ENCODE results near the gene MCRIP2.
"Not testable (repeated sequence)": the region's sequence is repeated elsewhere in the genome, so short reads cannot be mapped to it uniquely, and the experiment has no call there.

The MCRIP2 gene

DNA sequence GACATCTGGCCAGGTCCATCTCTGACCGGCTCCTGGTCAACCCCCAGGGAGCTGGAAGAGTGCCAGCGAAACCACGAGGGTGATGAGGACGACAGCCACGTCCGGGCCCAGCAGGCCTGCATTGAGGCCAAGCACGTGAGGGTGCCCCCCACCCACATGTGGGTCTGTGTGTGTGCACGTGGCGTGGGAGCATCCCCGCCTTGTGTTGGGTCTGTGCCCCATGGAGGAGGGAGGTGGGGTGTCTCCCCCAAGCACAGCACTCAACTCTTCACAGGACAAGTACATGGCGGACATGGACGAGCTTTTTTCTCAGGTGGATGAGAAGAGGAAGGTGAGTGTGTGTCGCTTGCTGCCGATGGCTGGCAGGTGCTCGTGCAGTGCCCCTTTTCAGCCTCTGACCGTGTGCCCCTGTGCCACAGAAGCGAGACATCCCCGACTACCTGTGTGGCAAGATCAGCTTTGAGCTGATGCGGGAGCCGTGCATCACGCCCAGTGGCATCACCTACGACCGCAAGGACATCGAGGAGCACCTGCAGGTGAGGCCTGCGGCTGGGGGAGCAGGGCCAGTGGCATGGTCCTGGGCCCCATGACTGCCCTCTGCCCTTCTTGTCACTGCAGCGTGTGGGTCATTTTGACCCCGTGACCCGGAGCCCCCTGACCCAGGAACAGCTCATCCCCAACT, 40.3 kb downstream of the MCRIP2 start:
- DNase-seq (ENCODE audit: low read depth), result no peak

GRCh38 chr16:682493-683395, 41.1 kb downstream of the MCRIP2 start:
- no peak for DNase-seq (ENCODE audit: low read depth)

GRCh38 chr16:683396-684070, 41.9 kb downstream of the MCRIP2 start:
- DNase-seq (ENCODE audit: low read depth), result no peak

GRCh38 chr16:684071-684794, 42.6 kb downstream of the MCRIP2 start, which contains the start of gene JMJD8:
JMJD8 (minus strand) TSS chr16:684334; CDS start chr16:684319, 15 bp downstream.
- DNase-seq (ENCODE audit: low read depth), result peak; percentile 96

- DNase-seq (ENCODE audit: low read depth), result no peak
Observed at GRCh38 chr16:684961-685696, 43.5 kb downstream of the MCRIP2 start.

GRCh38 chr16:685967-686366, 44.3 kb downstream of the MCRIP2 start:
- no peak for DNase-seq (ENCODE audit: low read depth)

- DNase-seq (ENCODE audit: low read depth), result no peak
Observed at GRCh38 chr16:686459-687260, 45.0 kb downstream of the MCRIP2 start.

DNA sequence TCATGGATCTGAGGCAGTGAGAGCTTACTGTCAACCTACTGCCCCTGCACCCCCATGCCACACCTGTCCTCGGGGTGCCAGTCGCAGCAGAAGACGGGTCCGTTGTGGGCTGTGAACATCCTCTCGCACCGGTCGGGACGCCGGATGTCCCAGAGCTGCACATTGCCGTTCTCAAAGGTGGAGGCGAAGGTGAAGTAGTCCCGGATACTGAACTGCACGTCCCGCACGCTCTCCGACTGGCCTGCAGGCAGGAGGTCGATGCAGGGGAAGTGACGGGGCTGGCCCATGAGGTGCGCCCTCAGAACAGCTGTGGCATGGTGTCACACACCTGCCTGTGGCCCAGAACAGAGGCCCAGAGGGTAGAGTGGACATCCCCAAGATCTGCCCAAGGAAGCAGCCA, 45.9 kb downstream of the MCRIP2 start:
- no peak for DNase-seq (ENCODE audit: low read depth)

GRCh38 chr16:689175-689897, 47.7 kb downstream of the MCRIP2 start:
- no peak for DNase-seq (ENCODE audit: low read depth)

DNA sequence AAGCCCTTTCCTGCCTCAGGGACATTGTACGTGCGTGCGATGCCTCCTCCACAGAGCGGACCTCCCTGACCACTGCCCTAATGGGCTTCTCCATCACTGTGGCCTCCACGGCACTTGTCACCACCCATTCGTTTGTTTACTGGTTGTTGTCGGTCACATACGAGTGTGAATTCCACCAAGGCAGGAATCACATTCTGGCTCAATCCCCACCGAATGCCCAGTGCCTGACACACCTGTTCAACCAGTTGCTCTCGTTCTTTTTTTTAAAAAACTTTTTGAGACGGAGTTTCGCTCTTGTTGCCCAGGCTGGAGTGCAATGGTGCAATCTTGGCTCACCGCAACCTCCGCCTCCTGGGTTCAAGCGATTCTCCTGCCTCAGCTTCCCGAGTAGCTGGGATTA, 49.6 kb downstream of the MCRIP2 start:
- DNase-seq (ENCODE audit: low read depth), result not testable (repeated sequence)

DNA sequence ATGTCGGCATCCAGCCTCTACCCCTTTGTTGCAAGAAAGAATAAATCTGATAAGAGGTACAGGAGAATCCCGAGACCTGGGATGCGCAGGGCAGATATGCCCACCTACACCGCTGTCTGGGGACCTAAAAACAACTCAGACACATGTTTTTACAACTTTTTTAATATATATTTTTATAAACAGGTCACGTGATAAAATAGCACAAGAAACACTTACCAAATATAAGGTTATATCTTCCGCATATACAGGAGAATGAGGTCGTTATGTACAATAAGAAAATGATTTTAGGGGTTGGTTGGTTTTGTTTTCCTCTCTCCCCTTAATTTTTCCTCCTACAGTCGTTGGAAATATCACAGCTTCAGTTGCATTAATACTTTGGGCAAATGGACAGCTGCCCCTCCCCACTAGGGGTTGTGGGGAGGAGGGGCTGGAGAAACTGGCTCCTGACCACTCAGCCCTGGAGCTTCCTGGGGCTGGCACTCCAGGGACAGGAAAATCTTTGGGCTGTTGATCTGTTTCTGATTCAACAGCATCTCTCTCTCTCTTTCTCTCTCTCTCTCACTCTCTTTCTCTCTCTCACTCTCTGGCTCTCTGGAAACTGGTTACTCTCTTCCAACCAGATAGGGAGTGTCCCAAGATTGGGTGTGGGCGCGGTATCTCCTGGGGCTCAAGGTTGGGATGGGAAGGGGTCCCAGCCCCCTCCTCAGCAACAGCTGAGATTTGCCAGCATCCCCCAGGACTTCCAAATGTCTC, 50.9 kb downstream of the MCRIP2 start:
- DNase-seq (ENCODE audit: low read depth), result no peak

DNA sequence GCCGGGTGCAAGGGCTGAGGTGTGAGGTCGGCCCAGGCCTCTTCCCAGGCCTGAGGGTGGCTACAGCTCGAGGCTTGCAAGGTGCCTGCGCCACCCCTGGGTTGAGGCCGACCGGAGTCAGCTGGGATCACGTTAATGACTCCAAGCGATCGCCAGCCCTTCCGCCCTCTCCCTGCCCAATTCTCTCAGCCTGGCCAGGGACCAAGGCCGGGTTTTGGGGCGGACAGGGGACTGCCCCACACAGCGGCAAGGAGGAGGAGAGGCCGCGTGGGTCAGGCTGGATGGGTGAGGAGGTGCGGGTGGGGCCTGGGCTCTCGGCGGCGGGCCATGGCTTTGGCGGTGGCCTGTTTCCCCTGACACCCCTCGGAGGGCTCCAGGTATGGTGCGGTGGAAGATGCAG, 51.7 kb downstream of the MCRIP2 start:
- DNase-seq (ENCODE audit: low read depth), result no peak

DNA sequence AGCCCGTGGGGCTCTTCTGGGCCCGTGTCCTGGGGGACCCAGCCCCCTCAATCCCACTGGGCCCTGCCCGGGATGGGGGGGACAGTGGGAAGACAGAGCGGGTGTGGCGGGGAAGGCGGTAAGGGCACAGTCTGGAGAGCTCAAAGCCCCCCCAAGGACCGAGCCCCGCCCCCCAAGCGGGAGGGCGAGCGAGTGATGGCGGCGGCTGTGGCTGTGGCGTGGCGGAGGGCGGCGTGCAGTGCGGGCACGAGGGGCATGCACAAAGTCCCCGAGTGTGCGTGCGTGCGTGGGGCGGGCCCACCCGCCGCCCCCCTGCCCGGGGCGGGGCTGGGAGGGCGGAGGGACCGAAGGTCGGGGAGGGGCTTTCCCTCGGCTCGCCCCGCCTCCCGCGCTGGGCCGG, 52.1 kb downstream of the MCRIP2 start:
- no peak for DNase-seq (ENCODE audit: low read depth)

GRCh38 chr16:694187-694862, 52.7 kb downstream of the MCRIP2 start:
- no peak for DNase-seq (ENCODE audit: low read depth)

GRCh38 chr16:694863-695354, 53.3 kb downstream of the MCRIP2 start:
- DNase-seq (ENCODE audit: low read depth), result no peak

DNA sequence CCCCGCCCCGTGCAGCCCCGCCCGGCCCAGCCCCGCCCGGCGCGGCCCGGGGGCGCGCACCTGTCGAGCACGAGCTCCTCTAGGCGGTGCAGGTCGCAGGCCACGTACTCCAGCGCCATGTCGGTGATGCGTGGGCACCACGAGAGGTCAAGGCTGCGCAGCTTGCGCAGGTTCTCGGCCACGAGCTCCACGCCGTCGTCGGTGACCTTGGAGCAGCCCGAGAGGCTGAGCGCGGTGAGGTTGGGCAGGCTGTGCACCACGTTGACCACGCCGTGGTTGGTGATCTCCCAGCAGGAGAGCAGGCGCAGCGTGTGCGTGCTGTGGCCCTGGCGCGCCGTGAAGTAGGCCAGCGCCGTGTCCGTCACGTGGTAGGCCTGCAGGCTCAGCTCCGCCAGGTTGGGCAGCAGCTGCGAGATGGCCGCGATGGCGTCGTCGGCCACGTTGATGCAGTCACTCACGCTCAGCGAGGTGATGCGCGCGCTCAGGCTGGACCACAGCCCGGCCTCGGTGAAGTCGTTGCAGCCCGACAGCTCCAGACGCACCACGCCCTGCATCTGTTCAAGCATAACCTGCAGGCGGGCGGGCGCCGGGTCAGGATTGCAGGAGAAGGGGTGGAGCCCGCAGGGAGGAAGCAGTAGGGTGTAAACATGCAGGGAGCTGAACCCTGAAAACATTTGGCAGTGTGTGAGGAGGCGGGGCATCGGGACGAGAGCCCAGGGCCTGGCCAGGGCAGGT, 53.9 kb downstream of the MCRIP2 start:
- DNase-seq (ENCODE audit: low read depth), result no peak
